ENCODE data around the gene SETD2. TPM values are rescaled to one million over a fixed set of nuclear protein-coding genes. Genes with fewer than 3 reads are reported as not detected.

The SETD2 gene
- total and polyA plus RNA-seq, 2 of the 8 experiments (the other 6 are each of a cell fraction or from before 2014, with no cell fraction given): 15.7 to 46.3 TPM

DNA sequence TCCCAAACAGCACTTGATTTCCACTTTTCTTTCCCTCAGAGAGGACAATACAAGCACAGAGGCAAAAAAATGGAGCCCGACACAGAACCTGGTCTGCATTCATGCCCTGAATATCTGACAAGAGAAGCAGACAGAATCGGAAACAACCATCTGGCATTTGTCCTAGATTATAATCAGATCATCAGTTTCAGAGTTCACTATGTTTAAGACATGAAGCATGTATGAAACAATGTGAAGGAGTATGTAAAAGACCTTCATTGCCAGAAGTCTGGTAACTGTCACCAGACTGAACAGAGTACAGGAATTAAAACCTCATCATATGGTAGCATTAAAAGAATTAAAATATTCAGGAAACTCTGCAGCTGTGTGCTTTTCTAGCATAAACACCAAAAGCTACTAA is 65.0 kb downstream of the SETD2 start (continued):
- TF ChIP-seq KDM1A (IDR thresholded peaks at IDR 0.05; ENCODE audit: borderline replicate concordance, low read length) (no peak), HDAC2 (IDR thresholded peaks at IDR 0.05; ENCODE audit: borderline replicate concordance in 1 of 2, low read depth in 2 of 2, low read length in 2 of 2) (no peak), RBBP5 (IDR thresholded peaks at IDR 0.05; ENCODE audit: borderline replicate concordance, low read depth, low read length) (no peak), TAF7 (optimal IDR thresholded peaks at IDR 0.05; ENCODE audit: borderline replicate concordance, low read depth, low read length) (no peak)
- TF ChIP-seq, protein P1, sequence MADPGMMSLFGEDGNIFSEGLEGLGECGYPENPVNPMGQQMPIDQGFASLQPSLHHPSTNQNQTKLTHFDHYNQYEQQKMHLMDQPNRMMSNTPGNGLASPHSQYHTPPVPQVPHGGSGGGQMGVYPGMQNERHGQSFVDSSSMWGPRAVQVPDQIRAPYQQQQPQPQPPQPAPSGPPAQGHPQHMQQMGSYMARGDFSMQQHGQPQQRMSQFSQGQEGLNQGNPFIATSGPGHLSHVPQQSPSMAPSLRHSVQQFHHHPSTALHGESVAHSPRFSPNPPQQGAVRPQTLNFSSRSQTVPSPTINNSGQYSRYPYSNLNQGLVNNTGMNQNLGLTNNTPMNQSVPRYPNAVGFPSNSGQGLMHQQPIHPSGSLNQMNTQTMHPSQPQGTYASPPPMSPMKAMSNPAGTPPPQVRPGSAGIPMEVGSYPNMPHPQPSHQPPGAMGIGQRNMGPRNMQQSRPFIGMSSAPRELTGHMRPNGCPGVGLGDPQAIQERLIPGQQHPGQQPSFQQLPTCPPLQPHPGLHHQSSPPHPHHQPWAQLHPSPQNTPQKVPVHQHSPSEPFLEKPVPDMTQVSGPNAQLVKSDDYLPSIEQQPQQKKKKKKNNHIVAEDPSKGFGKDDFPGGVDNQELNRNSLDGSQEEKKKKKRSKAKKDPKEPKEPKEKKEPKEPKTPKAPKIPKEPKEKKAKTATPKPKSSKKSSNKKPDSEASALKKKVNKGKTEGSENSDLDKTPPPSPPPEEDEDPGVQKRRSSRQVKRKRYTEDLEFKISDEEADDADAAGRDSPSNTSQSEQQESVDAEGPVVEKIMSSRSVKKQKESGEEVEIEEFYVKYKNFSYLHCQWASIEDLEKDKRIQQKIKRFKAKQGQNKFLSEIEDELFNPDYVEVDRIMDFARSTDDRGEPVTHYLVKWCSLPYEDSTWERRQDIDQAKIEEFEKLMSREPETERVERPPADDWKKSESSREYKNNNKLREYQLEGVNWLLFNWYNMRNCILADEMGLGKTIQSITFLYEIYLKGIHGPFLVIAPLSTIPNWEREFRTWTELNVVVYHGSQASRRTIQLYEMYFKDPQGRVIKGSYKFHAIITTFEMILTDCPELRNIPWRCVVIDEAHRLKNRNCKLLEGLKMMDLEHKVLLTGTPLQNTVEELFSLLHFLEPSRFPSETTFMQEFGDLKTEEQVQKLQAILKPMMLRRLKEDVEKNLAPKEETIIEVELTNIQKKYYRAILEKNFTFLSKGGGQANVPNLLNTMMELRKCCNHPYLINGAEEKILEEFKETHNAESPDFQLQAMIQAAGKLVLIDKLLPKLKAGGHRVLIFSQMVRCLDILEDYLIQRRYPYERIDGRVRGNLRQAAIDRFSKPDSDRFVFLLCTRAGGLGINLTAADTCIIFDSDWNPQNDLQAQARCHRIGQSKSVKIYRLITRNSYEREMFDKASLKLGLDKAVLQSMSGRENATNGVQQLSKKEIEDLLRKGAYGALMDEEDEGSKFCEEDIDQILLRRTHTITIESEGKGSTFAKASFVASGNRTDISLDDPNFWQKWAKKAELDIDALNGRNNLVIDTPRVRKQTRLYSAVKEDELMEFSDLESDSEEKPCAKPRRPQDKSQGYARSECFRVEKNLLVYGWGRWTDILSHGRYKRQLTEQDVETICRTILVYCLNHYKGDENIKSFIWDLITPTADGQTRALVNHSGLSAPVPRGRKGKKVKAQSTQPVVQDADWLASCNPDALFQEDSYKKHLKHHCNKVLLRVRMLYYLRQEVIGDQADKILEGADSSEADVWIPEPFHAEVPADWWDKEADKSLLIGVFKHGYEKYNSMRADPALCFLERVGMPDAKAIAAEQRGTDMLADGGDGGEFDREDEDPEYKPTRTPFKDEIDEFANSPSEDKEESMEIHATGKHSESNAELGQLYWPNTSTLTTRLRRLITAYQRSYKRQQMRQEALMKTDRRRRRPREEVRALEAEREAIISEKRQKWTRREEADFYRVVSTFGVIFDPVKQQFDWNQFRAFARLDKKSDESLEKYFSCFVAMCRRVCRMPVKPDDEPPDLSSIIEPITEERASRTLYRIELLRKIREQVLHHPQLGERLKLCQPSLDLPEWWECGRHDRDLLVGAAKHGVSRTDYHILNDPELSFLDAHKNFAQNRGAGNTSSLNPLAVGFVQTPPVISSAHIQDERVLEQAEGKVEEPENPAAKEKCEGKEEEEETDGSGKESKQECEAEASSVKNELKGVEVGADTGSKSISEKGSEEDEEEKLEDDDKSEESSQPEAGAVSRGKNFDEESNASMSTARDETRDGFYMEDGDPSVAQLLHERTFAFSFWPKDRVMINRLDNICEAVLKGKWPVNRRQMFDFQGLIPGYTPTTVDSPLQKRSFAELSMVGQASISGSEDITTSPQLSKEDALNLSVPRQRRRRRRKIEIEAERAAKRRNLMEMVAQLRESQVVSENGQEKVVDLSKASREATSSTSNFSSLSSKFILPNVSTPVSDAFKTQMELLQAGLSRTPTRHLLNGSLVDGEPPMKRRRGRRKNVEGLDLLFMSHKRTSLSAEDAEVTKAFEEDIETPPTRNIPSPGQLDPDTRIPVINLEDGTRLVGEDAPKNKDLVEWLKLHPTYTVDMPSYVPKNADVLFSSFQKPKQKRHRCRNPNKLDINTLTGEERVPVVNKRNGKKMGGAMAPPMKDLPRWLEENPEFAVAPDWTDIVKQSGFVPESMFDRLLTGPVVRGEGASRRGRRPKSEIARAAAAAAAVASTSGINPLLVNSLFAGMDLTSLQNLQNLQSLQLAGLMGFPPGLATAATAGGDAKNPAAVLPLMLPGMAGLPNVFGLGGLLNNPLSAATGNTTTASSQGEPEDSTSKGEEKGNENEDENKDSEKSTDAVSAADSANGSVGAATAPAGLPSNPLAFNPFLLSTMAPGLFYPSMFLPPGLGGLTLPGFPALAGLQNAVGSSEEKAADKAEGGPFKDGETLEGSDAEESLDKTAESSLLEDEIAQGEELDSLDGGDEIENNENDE (IDR thresholded peaks at IDR 0.05; ENCODE audit: insufficient replicate concordance, low read length): no peak

All from H1 (cell line).